Endothelial cell of umbilical vein (primary cell): ENCODE results near the gene PSTK. TPM values are rescaled to one million over a fixed set of nuclear protein-coding genes. Genes with fewer than 3 reads are reported as not detected.

Source experiments
- BruUV-seq: library from RNA; stranded (reverse); fragments of 400-500 nt; replicated peaks from 2 replicates; lab custom pipeline; 2021; lab: Mats Ljungman, UMichigan
- CTCF ChIA-PET: fragments of 300-600, 350-600 bp; sonication (Branson Sonifier 250); formaldehyde crosslinking; loops from one replicate; lab custom pipeline; 2021; ENCODE audit warnings: antibody characterized with exemption, inconsistent platforms; lab: Charles Lee
- POLR2A ChIA-PET: fragments of 300-600, 350-600 bp; sonication (Branson Sonifier 250); formaldehyde crosslinking; loops from one replicate; lab custom pipeline; 2021; ENCODE audit warnings: antibody characterized with exemption, inconsistent platforms; lab: Charles Lee
- DNase-seq: peaks from one replicate; pipeline ENCODE4 v3.0.0-alpha.2; 2011; ENCODE audit warnings: low read depth, low spot score
- FAIRE-seq: peaks from 2 replicates; lab custom pipeline; 2011; peaks lifted over from hg19 to GRCh38; lab: Jason Lieb, UNC
- H2AFZ ChIP-seq: 2 replicates; pipeline ENCODE4 v1.6.0; 2012; ENCODE audit warnings: low read depth, low read length, control low read depth, inconsistent platforms
- H3K27ac ChIP-seq: 2 replicates; pipeline ENCODE4 v1.5.1; 2011; ENCODE audit warnings: low read depth, mild to moderate bottlenecking, control low read depth, low read length, moderate library complexity; ENCODE audit not compliant: insufficient read depth
- H3K27me3 ChIP-seq, 2 experiments: 2 replicates each; pipeline versions ENCODE4 v1.6.0 to v1.6.1; 2011; ENCODE audit warnings: low read length in 2 of 2, mixed read lengths in 1 of 2; ENCODE audit not compliant: control insufficient read depth in 2 of 2, insufficient read depth in 2 of 2
- H3K36me3 ChIP-seq, 2 experiments: 2 replicates in 1 of 2; 3 replicates in 1 of 2; pipeline ENCODE4 v1.5.1; 2011; ENCODE audit warnings: low read length in 2 of 2, mild to moderate bottlenecking in 1 of 2, moderate library complexity in 1 of 2; ENCODE audit not compliant: control insufficient read depth in 2 of 2, insufficient read depth in 2 of 2; ENCODE audit errors: extremely low read depth in 1 of 2
- H3K4me1 ChIP-seq: 3 replicates; pipeline ENCODE4 v1.5.1; 2011; ENCODE audit warnings: mild to moderate bottlenecking, low read length; ENCODE audit not compliant: control insufficient read depth, insufficient read depth; ENCODE audit errors: extremely low read depth
- H3K4me2 ChIP-seq: 2 replicates; pipeline ENCODE4 v1.6.1; 2011; ENCODE audit warnings: low read length, control low read depth, mixed read lengths; ENCODE audit not compliant: insufficient read depth
- H3K4me3 ChIP-seq, 3 experiments: fragments of 200-600 bp in 1 of 3; sonication (generic), shearing (Covaris generic) in 1 of 3; replicated peaks in 1 of 3; 2 replicates each; pipeline ENCODE4 v1.5.1; 2011 to 2016; ENCODE audit warnings: control low read depth in 3 of 3, low read length in 3 of 3, mild to moderate bottlenecking in 2 of 3, inconsistent platforms in 1 of 3, low read depth in 1 of 3, moderate library complexity in 1 of 3; ENCODE audit not compliant: insufficient read depth in 1 of 3
- H3K79me2 ChIP-seq: 2 replicates; pipeline ENCODE4 v1.6.0; 2012; ENCODE audit warnings: low read length, inconsistent platforms; ENCODE audit not compliant: control insufficient read depth, insufficient read depth
- H3K9ac ChIP-seq: replicated peaks from 2 replicates; pipeline ENCODE3; 2011; ENCODE audit warnings: low read length, control low read depth; ENCODE audit not compliant: insufficient read depth; ENCODE audit errors: extremely low read depth
- H3K9me1 ChIP-seq: replicated peaks from 3 replicates; pipeline ENCODE4 v1.6.0; 2011; ENCODE audit warnings: mild to moderate bottlenecking, low read length; ENCODE audit not compliant: control insufficient read depth, insufficient read depth; ENCODE audit errors: extremely low read depth
- H3K9me3 ChIP-seq: replicated peaks from 2 replicates; pipeline ENCODE4 v1.5.1; 2012; ENCODE audit warnings: low read length, inconsistent platforms; ENCODE audit not compliant: control insufficient read depth, insufficient read depth
- H4K20me1 ChIP-seq: replicated peaks from 2 replicates; pipeline ENCODE3; 2011; ENCODE audit warnings: mild to moderate bottlenecking, low read length; ENCODE audit not compliant: control insufficient read depth, insufficient read depth; ENCODE audit errors: extremely low read depth
- CTCF ChIP-seq, 2 donors: IDR thresholded peaks; 1 replicate in 1 of 2; 2 replicates in 1 of 2; pipeline ENCODE4 v1.5.1; 2011; ENCODE audit warnings: low read length in 2 of 2, mild to moderate bottlenecking in 2 of 2, moderate library complexity in 2 of 2, control low read depth in 1 of 2, inconsistent platforms in 1 of 2, low read depth in 1 of 2; ENCODE audit not compliant: insufficient read depth in 1 of 2; ENCODE audit errors: extremely low read depth in 1 of 2
- EZH2 ChIP-seq: IDR thresholded peaks from 2 replicates; pipeline ENCODE4 v1.6.1; 2012; ENCODE audit warnings: borderline replicate concordance, low read depth, mild to moderate bottlenecking, moderate library complexity, low read length, inconsistent platforms; ENCODE audit not compliant: severe bottlenecking
- FOS ChIP-seq: IDR thresholded peaks from 2 replicates; pipeline ENCODE4 v1.6.1; 2011; ENCODE audit warnings: mild to moderate bottlenecking, low read length, moderate library complexity, borderline replicate concordance; ENCODE audit not compliant: insufficient read depth
- GATA2 ChIP-seq: IDR thresholded peaks from 2 replicates; pipeline ENCODE4 v1.7.0; 2011; ENCODE audit warnings: low read depth, mild to moderate bottlenecking, moderate library complexity, mixed read lengths, low read length; ENCODE audit not compliant: insufficient read length, insufficient read depth
- JUN ChIP-seq: IDR thresholded peaks from 2 replicates; pipeline ENCODE4 v1.6.1; 2011; ENCODE audit warnings: borderline replicate concordance, low read depth; ENCODE audit not compliant: insufficient read length, insufficient read depth
- MAX ChIP-seq: IDR thresholded peaks from 2 replicates; pipeline ENCODE4 v1.6.1; 2011; ENCODE audit not compliant: insufficient read depth, insufficient read length
- MYC ChIP-seq: IDR thresholded peaks from one replicate; pipeline ENCODE4 v1.6.1; 2011; ENCODE audit warnings: mild to moderate bottlenecking, low read depth, low read length
- POLR2A ChIP-seq: IDR thresholded peaks from 2 replicates; pipeline ENCODE4 v1.6.1; 2012; ENCODE audit warnings: low read depth, mild to moderate bottlenecking, control low read depth, low read length
- POLR2AphosphoS5 ChIP-seq: IDR thresholded peaks from 2 replicates; pipeline ENCODE4 v1.6.1; 2012; ENCODE audit warnings: low read depth, mild to moderate bottlenecking, control low read depth, low read length, moderate library complexity; ENCODE audit not compliant: insufficient read depth
- dilution Hi-C: fragments of 300-500 bp; cut with MboI; formaldehyde crosslinking; loops from one replicate; pipeline ENCODE4 v1.15.0; 2019; ENCODE audit warnings: low sequenced_read_pairs; ENCODE audit not compliant: extremely low pct_ligation_motif_present
- intact Hi-C: fragments of 100-400 bp; cut with micrococcal nuclease; formaldehyde crosslinking; loops from one replicate; pipeline ENCODE4 v1.10.0; 2022
- polyA plus RNA-seq, 4 experiments: library from polyadenylated mRNA; depleted of rRNA in 3 of 4; stranded (reverse) in 3 of 4; unstranded in 1 of 4; fragments of >200 nt; gene quantifications; 2 replicates each; pipeline versions ENCODE4 v1.2.1 to v1.2.3, GENCODE V29; 2011 to 2012; ENCODE audit warnings: missing spikeins in 1 of 4
- total RNA-seq: library from RNA; stranded (reverse); gene quantifications from 2 replicates; pipeline ENCODE4 v1.2.3, GENCODE V29; 2021

Gene PSTK
- total and polyA plus RNA-seq, 2 donors (not counting 3 experiments of a cell fraction or from before 2014, with no cell fraction given): 2.2 to 2.7 TPM

GRCh38 chr10:122986335-122986734 is 6.1 kb downstream of the PSTK start:
- dilution Hi-C loops: no loop called here
- no peak overlapping the region for H2AFZ ChIP-seq
- TF ChIP-seq EZH2: no peak
- no peak for TF ChIP-seq MYC
- TF ChIP-seq FOS: no peak
- TF ChIP-seq MAX: no peak
- no peak for TF ChIP-seq POLR2A
- no peak for TF ChIP-seq JUN
- TF ChIP-seq CTCF (IDR thresholded peaks at IDR 0.05; ENCODE audit: extremely low read depth in 1 of 2, insufficient read depth in 1 of 2, low read depth in 1 of 2, low read length in 2 of 2): no peak
- no peak for TF ChIP-seq POLR2AphosphoS5
- TF ChIP-seq GATA2: no peak
- no peaks in the 10 kb centered on the region for H3K79me2 ChIP-seq
- no peaks in the 10 kb centered on the region for H3K4me1 ChIP-seq
- no peak overlapping the region for H3K4me3 ChIP-seq
- DNase-seq: no peak
- no peak overlapping the region for H3K9ac ChIP-seq
- ChIA-PET POLR2A (no interaction called here), CTCF (interaction anchor here (1.3 to 1.5 kb wide), 3 partner anchors 10 to 21 kb away, joined by 3 to 4 read pairs (median 3); no protein-coding TSS in a partner anchor)
- no peaks in the 10 kb centered on the region for H3K9me3 ChIP-seq
- H3K9me1 ChIP-seq: no peaks in the 10 kb centered on the region
- intact Hi-C loops: no loop called here
- BruUV-seq: no TSS peak
- H3K27me3 ChIP-seq: no peaks in the 10 kb centered on the region
- no peaks in the 10 kb centered on the region for H3K36me3 ChIP-seq
- H3K4me2 ChIP-seq: no peak overlapping the region
- FAIRE-seq: no peak
- H3K27ac ChIP-seq: no peak overlapping the region
- no peaks in the 10 kb centered on the region for H4K20me1 ChIP-seq
